Islet of Langerhans (tissue), 1 donor: ENCODE data around the gene MYO10.
"Not testable (repeated sequence)": the region's sequence is repeated elsewhere in the genome, so short reads cannot be mapped to it uniquely, and the experiment has no call there.

Experiments used
- FAIRE-seq: peaks from one replicate; lab custom pipeline; 2011; peaks lifted over from hg19 to GRCh38; lab: Jason Lieb, UNC

Gene MYO10

DNA sequence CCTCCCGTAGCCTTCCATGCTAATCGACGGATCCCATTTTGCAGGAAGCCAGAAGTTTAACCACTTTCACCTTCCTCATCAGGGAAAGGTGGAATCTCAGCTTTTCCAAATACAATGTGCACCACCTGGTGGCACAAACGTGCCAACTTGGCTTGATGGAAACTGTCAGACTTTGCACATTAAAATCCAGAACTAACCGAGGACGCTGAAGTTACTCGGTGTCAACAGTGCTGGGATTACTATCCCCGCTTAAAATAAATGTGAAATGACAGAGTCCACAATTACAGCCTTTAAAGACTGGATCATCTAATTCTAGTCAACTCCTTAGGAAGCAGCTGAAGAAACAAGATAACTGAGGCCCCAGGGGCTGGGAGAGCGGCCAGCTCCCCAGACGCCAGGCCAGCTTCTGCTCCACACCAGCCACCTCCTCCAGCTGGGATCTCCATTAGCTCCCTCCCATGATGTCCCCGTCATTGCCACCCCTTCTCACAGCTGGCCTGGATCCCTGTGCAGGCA lies 269.1 kb downstream of the MYO10 start:
- no peak for FAIRE-seq

DNA sequence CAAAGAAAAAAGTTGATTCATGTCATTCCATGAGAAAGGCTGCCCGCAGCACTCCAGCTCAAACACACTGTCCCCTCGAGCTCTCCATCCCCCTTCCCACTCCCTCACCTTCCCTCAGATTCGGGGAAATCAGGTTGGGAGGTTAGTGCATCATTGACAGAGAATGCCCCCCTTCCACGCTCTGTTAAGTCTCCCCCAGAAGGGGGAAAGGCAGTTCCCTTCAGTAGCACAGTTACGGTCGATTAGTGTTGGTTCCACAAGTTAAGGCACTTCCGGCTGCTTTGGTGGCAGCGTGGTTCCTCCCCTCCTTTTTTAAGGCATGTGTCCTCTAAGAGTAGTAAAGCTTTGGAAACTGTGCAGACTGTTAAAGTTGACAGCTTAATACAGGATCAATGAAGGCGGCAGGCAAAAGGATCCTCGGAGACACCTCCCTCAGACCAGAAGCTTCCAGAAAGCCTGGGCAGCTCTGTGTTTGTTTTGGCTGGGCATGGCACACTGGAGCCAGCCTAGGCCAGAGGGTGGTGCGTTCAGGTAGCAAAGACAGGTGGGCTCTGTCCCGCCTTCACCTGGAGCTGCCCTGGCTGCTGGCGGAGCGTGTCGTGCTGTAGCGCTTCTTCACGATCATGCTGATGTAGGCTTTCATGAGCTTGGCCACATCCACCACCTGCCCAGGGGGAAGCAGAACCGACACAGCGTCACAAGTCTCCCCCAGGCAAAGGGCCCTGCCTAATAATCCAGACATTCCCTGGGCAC lies 269.8 kb downstream of the MYO10 start:
- FAIRE-seq: no peak

DNA sequence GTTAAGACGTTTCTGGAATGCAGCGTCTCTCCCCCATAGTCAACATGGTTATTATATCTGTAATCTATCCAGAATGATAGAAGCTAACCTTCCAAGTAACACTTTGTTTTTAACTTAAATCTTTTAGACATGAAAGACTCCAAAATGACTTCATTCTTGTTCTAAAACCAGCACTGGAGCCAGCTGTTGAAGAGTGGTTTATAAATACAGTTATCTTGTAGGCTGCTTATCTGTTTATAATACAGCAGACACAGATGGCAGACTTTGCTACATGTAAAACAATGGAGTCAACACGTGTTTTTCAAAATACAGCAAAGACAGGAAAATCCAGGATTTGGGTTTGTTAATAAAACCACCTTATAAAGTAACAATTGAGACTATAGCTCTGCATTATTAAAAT lies 270.5 kb downstream of the MYO10 start:
- no peak for FAIRE-seq

GRCh38 chr5:16664368-16664767 lies 271.7 kb downstream of the MYO10 start:
- FAIRE-seq: no peak

- no peak for FAIRE-seq
These were observed 272.2 kb downstream of the MYO10 start for GRCh38 chr5:16663840-16664239.

DNA sequence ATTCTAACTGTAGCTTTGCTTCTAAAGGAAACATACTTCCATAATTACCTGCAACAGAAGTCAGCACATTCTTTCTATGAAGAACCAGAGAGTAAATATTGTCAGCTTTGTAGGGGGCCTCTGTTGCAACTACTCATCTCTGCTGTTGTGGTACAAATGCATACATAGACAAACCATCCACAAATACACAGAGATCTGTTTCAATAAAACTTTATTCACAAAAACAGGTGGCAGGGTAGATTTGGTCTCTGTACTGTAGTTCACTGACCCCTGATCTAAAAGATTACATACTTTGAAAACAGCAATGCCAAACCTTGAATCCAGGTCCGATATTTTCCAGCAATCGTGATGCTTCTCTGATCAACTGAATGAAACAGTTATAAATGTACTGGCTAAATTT lies 274.4 kb downstream of the MYO10 start:
- FAIRE-seq: no peak

DNA sequence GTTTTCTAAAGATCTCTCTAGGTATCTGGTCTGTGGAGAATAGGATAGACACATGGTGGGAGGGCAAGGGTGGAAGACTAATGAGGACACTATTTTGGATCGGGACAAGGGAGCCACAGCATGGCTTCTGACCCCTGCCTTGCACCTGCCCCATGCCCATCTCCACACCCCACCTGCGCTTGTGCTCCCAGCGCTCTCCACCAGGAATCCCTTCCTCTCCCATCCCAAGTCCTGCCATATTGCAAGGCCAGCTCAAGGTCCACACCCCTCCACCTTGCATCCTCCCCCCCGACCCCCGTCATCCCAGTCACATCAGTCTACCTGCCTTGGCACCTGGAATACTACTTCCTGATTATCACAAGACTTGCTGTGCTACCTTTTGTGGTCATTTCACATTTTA lies 275.1 kb downstream of the MYO10 start:
- no peak for FAIRE-seq

DNA sequence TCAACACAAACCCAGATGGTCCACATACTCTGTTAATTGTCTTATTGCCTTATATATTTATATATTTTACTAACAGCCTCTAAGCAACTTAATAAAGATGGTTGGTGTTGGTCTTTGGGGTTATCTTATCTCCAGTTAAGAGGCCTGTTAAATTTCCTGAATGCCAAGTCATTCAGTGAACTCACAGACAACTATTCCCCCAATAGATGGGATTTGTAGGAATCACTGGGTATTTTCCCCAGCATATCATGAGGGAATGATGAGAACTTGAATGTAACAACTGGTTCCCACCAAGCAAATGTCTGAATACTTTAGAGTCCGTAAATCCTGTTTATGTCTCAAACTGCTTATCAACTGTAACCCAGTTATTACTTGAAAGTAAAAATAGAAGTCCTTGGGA lies 276.6 kb downstream of the MYO10 start:
- FAIRE-seq: no peak

DNA sequence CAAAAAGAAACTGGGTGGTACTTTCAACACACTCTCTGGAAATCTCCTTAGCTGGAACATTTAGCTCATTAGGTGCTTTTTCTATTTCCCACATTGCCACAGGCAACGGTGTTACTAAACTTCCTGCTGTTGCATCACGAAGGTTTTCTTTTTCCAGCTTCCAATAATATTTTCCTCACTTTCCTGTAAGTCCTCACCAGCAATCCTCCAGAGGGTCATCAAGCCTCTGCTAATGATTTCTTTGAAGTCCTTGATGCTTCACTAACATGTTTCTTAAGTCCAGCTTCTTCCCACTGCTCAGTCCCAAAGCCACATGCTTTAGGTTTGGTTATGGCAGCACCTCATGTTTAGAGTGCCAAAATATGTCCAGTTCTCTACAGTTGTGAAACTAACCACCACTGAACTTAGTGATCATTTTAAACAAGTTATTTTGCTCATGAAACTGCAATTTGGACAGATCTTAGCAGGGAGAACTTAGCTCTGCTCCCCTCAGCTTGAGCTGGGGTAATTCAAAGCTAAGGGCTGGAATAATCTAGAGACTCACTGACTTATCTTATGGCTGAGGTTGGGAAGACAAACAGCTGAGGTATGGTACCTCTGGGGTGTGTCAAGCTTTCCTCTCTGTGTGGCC lies 279.4 kb downstream of the MYO10 start:
- FAIRE-seq: no peak

DNA sequence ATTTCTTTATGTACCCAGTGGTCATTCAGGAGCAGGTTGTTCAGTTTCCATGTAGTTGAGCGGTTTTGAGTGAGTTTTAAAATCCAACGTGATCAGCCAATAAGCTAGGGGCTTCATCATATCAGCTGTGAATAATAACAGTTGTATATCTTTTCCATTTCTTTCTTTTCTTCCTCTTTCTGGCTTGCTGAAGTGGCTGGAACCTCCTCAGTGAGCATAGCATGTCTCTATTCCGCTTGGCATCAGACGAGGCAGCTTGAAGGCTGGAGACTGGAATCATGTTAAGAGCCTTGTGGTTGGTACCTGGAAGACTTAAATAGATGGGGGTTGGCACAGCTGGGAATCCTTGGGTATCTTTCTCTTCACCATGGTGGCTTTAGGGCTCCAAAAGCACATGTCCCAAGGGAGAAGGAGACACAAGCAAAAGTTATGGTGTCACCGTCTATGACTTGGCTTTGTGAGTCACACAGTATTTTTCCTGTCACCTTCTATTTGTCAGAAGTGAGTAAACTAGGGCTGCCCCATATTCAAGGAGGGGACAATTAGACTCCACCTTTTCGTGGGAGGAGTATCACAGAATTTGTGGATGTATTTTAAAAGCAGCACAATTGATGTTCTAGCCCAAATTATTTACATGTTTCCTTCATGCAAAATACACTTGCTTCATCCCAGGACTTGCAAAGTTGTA lies 281.3 kb downstream of the MYO10 start:
- FAIRE-seq: no peak

- FAIRE-seq: not testable (repeated sequence)
These were observed 287.3 kb downstream of the MYO10 start for GRCh38 chr5:16648739-16649138.

- no peak for FAIRE-seq
These were observed 291.7 kb downstream of the MYO10 start for GRCh38 chr5:16644301-16644889.

DNA sequence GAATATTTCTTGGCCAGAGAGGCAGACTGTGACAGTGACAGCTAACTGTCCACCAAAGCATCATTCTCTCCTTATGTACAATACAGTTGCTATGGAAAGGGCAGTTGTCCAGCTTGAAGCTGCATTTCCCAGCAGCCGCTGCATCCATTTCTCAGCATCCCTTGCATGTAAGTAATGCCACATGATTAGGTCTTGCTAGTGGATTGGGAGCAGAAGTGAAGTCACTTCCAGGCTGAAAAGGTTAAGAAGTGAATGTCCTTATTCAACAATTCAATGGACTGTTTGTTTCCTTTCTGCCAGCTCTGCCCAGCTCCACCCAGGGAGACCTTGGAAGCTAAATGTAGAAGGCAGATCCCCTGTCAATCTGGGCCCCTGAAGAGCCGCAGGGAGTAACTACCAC lies 293.2 kb downstream of the MYO10 start:
- FAIRE-seq: no peak

- FAIRE-seq: no peak
These were observed 296.9 kb downstream of the MYO10 start for GRCh38 chr5:16639206-16639605.

DNA sequence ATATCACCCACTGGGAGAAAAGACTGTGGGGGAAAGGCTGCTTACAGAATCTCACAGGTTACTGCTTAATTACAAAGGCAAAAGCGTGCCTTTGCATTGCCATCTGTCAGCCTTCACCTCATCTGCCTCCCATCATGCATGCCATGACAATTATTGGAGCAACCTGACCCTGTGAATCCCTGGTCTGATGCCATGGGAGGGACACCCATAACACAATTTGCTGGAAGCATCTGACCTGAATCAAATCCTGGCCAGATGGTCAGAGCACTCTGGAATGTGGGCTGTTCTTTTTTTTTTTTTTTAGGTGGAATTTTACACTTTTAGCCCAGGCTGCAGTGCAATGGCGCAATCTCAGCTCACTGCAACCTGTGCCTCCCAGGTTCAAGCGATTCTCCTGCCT lies 307.7 kb downstream of the MYO10 start:
- no peak for FAIRE-seq

DNA sequence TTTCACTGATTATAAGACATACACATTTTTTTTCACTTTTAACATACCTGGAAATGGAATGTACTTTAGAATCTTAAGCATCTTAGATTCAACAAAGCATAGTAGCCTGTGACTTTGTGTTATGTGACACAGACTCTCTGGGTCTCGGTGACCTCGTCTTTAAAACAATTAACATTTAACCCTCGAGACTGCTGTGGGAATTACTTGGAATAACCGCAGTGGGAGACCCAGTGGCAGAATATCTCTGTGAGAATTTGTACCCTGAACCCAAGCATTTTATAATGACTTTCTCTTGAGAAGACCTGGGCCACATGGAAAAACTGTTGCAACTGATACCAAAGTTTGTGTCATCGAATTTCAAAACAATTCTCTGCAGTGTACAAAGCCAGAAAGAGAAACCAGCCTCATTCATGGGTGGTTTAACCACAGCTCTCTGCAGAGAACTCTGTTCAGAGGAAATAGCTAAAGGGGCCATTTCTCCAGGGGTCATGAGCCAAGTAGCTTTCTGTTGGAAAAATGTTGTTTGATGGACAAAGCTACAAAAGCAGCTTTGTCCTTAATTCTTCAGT lies 309.3 kb downstream of the MYO10 start:
- no peak for FAIRE-seq

DNA sequence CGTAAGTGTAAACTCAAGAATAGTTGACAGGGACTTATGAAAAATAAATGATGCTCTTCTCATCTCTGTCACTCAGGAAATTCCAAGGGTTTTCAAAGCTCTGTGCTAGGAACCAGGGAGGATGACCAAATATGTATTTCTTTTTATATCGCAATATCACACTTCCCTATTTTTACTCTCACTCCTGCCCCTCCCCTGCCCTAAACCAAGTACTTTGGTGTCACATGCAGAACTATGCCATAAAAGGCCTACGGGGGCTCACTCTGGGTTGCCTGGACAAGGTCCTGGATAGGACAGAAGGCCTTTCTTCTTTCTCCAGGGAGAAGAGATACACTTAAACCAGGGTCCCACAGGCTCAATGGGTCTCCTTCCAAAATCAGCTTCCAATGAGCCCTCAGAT lies 311.0 kb downstream of the MYO10 start:
- no peak for FAIRE-seq

- no peak for FAIRE-seq
These were observed 317.0 kb downstream of the MYO10 start for GRCh38 chr5:16619136-16619535.

GRCh38 chr5:16618138-16618897 lies 317.8 kb downstream of the MYO10 start:
- no peak for FAIRE-seq

- no peak for FAIRE-seq
These were observed 318.7 kb downstream of the MYO10 start for GRCh38 chr5:16617274-16617968.
